RWPE2 (cell line): ENCODE results near the gene PTPRM.

Experiments used
- ATAC-seq: fragments of 200-7000 bp; cut with Tn5 transposase; 3 replicates; pipeline ENCODE4 v1.9.1; 2021; ENCODE audit warnings: low read depth
- DNase-seq: peaks from one replicate; pipeline ENCODE4 v3.0.0-alpha.2; 2020; ENCODE audit warnings: low spot score
- H3K27ac ChIP-seq: fragments of 450-650 bp; 2 replicates; pipeline ENCODE4 v1.5.1; 2017; ENCODE audit warnings: mild to moderate bottlenecking; ENCODE audit not compliant: poor library complexity, severe bottlenecking
- H3K27me3 ChIP-seq: fragments of 250-450 bp; sonication (Bioruptor Pico); 2 replicates; pipeline ENCODE4 v1.5.1; 2021; ENCODE audit warnings: mild to moderate bottlenecking, moderate library complexity; ENCODE audit not compliant: insufficient read depth, poor library complexity, severe bottlenecking
- H3K36me3 ChIP-seq: fragments of 250-450 bp; sonication (Bioruptor Pico); 2 replicates; pipeline ENCODE4 v1.5.1; 2020; ENCODE audit warnings: low read depth, mild to moderate bottlenecking, moderate library complexity
- H3K4me1 ChIP-seq: fragments of 250-450 bp; sonication (Bioruptor Pico); 2 replicates; pipeline ENCODE4 v1.5.1; 2021; ENCODE audit warnings: mild to moderate bottlenecking, moderate library complexity; ENCODE audit not compliant: insufficient read depth, poor library complexity, severe bottlenecking
- H3K4me3 ChIP-seq: fragments of 250-450 bp; sonication (Bioruptor Pico); 2 replicates; pipeline ENCODE4 v1.5.1; 2021; ENCODE audit warnings: mild to moderate bottlenecking, moderate library complexity; ENCODE audit not compliant: severe bottlenecking
- H3K9me3 ChIP-seq: fragments of 250-450 bp; sonication (Bioruptor Pico); 2 replicates; pipeline ENCODE4 v1.5.1; 2021; ENCODE audit warnings: mild to moderate bottlenecking, moderate library complexity; ENCODE audit not compliant: severe bottlenecking
- CTCF ChIP-seq: fragments of 450-650 bp; IDR thresholded peaks from one replicate; pipeline ENCODE4 v1.5.1; 2017; ENCODE audit warnings: mild to moderate bottlenecking, moderate library complexity; ENCODE audit not compliant: poor library complexity, severe bottlenecking

The PTPRM gene

GRCh38 chr18:7619676-7620075 lies 52.6 kb downstream of the PTPRM start:
- H3K27me3 ChIP-seq: no peaks in the 10 kb centered on the region
- TF ChIP-seq CTCF: no peak
- ATAC-seq: no peak
- H3K36me3 ChIP-seq: no peaks in the 10 kb centered on the region
- H3K27ac ChIP-seq: no peak overlapping the region
- H3K9me3 ChIP-seq: no peaks in the 10 kb centered on the region
- no peak overlapping the region for H3K4me3 ChIP-seq
- DNase-seq: no peak
- peaks cover 22% of the 10 kb centered on the region for H3K4me1 ChIP-seq

GRCh38 chr18:7622721-7623120 lies 55.6 kb downstream of the PTPRM start:
- Histone ChIP-seq H3K9me3 (no peaks in the 10 kb centered on the region), H3K27me3 (no peaks in the 10 kb centered on the region), H3K4me3 (no peak overlapping the region), H3K36me3 (no peaks in the 10 kb centered on the region), H3K4me1 (peaks cover 21% of the 10 kb centered on the region), H3K27ac (no peak overlapping the region)
- DNase-seq (no peak), ATAC-seq (no peak)
- no peak for TF ChIP-seq CTCF

- no peak overlapping the region for H3K27ac ChIP-seq
- DNase-seq: no peak
- no peaks in the 10 kb centered on the region for H3K27me3 ChIP-seq
- H3K36me3 ChIP-seq: no peaks in the 10 kb centered on the region; the same call in 1 of the 2 replicates
- TF ChIP-seq CTCF: no peak
- no peak for ATAC-seq
- H3K4me1 ChIP-seq: peaks cover 16% of the 10 kb centered on the region
- H3K4me3 ChIP-seq: no peak overlapping the region
- H3K9me3 ChIP-seq: no peaks in the 10 kb centered on the region
These were observed 56.6 kb downstream of the PTPRM start for GRCh38 chr18:7623681-7624080.

- TF ChIP-seq CTCF: no peak
- DNase-seq: no peak
- H3K36me3 ChIP-seq: no peaks in the 10 kb centered on the region; the same call in 1 of the 2 replicates
- no peak overlapping the region for H3K4me3 ChIP-seq
- no peaks in the 10 kb centered on the region for H3K9me3 ChIP-seq
- peaks cover 16% of the 10 kb centered on the region for H3K4me1 ChIP-seq
- ATAC-seq: no peak
- no peak overlapping the region for H3K27ac ChIP-seq
- H3K27me3 ChIP-seq: no peaks in the 10 kb centered on the region
These were observed 57.6 kb downstream of the PTPRM start for GRCh38 chr18:7624697-7625096.

- ATAC-seq (no peak), DNase-seq (no peak)
- Histone ChIP-seq H3K4me3 (no peak overlapping the region), H3K27ac (no peak overlapping the region), H3K36me3 (no peaks in the 10 kb centered on the region; the same call in 1 of the 2 replicates), H3K27me3 (no peaks in the 10 kb centered on the region), H3K9me3 (no peaks in the 10 kb centered on the region), H3K4me1 (peaks cover 16% of the 10 kb centered on the region)
- no peak for TF ChIP-seq CTCF
These were observed 59.2 kb downstream of the PTPRM start for GRCh38 chr18:7626175-7626921.
